Measurements from ENCODE around the gene NCKAP5.

- TF ChIP-seq POLR2A (IDR thresholded peaks at IDR 0.05; ENCODE audit: low read depth, low read length) (no peak), POLR2AphosphoS5 (IDR thresholded peaks at IDR 0.05; ENCODE audit: low read depth, low read length) (no peak)
These were observed 764.2 kb downstream of the NCKAP5 start for GRCh38 chr2:132804051-132804450.

Data from GM12892 (cell line).